Activated CD8-positive, alpha-beta memory T cell treated with anti-CD3 and anti-CD28 coated beads for 24 hours (primary cell): ENCODE data around the gene AGGF1.
"Not testable (repeated sequence)": the region's sequence is repeated elsewhere in the genome, so short reads cannot be mapped to it uniquely, and the experiment has no call there.

Experiments
- DNase-seq: peaks from one replicate; pipeline ENCODE4 v3.0.0-alpha.2; 2020

Gene AGGF1

DNA sequence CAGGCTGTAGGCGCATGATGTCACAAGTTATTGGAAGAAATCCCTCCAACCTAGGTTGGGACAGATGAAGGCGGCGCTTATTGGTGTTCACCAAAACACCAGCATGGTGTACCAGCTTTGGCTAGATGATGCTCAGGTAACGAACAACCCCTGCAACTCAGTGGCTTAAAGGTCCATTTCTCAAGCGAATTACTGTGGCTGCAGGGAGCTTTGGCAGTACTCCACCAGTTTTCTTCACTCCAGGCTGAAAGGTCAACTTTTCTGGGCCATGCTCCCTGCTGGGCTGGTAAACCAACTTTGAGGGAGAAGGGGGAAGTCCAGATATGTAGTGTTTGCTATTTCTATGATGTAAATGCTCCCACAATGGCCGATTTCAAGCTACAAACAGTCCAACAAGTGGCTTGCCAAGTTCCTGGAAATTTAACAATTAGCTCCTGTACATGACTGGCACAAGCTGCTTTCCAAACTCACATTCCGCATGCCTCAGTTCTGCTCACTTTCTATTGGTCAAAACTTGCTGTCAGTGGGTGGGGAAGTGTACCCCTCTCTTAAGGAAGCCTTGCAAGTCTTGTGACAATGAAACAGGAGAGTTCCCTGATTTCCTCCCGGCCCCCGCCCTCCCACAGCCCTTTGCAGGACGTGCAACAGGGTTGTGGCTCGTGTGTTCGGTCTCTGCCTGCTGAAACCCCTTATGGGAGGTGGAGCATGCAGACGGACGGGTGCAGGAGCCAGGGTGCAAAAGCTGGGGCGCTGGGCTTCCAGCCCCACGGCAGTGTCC is 57.5 kb downstream of the AGGF1 start:
- DNase-seq = no peak

GRCh38 chr5:77095189-77095588 is 65.0 kb downstream of the AGGF1 start:
- no peak for DNase-seq

DNA sequence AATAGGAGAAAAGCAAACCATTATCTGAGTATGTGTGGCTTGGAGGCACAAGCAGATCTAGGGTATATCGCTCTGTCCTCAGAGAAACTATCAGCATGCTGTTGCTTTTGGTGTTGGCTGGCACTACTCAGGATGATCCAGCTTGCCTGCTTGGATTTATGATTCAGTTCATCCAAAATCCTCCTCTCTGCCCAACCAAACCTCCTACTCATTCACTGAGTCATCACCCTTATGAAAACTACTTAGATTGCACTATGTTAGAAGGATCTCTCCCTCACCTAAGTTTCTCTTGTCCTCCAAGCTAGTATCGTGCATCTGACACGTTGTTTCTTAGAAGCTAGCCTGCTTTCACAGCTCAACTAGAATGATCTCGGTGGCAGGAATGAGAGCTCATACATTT is 71.1 kb downstream of the AGGF1 start:
- DNase-seq = no peak

GRCh38 chr5:77102549-77102948 is 72.3 kb downstream of the AGGF1 start:
- no peak for DNase-seq

DNA sequence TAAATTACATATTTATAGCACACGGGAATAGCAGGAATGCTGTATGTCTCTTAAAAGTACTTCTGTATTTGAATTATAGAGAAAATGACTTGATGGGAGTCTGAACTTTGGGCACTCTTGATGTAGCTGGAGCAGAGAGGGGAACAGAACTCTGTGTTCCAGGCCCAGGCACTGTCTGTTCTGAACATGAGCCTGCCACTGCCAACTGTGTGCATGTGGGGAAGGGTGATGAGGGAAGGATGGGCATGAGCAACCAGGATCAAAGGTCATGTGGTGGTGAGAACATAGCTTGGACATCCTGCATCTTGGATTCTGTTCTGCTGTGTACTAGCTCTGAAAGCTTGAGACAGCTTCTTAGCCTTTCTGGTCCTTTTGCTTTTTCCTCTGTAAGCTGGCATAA is 73.3 kb downstream of the AGGF1 start:
- DNase-seq = no peak

DNA sequence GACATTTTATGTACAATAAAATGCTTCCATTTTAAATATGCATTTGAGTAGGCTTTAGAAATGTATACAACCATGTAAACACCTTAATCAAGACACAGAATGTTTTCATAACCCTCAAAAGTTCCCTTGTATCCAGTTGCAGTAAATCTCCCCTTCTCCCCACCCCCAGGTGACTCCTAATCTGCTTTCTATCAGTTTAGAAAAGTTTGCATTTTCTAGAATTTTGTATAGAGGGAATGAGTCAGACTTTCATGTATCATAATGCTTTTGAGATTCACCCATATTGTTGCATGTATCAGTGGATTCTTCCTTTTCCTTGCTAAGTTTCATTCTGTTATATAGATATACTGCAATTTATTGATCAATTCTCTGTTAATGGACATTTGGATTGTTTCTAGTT is 74.6 kb downstream of the AGGF1 start:
- DNase-seq = no peak

- not testable (repeated sequence) for DNase-seq
These were observed 76.8 kb downstream of the AGGF1 start for GRCh38 chr5:77107035-77107434.
